ENCODE results near the gene ACSL3.

Gene ACSL3

DNA sequence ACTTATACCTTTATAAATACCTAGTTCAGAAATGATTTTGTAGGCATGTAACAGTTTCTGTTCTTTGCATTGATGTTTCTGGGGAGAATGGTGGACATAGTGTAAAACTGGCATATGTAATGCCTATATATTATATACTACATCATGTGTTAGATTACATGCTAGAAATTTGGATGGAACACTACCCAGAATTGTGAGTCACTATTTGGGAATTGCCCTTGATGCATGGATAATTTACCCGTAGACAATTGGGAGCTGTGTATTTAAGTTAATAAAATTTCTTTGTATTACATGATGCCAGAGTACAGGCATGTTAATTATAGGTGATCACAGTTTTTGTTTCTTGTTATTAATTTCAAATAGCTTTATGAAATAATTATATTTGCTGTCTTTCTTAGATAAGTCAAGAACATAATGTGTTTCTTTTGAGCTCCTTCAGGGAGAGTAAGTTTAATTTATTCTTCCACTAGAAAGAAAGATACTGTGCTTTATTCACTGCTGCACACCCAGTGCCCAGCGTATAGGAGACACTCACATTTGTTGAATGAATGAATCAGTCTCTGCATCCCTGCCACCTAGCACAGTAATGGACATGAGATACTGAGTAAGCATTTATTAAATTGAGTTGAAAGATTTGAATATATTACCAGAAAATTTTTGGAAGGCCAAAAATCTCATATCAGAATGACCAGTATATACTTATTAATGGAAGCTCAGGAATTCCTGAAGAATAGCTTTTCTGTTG, 16.9 kb downstream of the ACSL3 start:
- TF ChIP-seq ZFX (IDR thresholded peaks at IDR 0.05; ENCODE audit: borderline replicate concordance): no peak
- TF ChIP-seq, protein P1, sequence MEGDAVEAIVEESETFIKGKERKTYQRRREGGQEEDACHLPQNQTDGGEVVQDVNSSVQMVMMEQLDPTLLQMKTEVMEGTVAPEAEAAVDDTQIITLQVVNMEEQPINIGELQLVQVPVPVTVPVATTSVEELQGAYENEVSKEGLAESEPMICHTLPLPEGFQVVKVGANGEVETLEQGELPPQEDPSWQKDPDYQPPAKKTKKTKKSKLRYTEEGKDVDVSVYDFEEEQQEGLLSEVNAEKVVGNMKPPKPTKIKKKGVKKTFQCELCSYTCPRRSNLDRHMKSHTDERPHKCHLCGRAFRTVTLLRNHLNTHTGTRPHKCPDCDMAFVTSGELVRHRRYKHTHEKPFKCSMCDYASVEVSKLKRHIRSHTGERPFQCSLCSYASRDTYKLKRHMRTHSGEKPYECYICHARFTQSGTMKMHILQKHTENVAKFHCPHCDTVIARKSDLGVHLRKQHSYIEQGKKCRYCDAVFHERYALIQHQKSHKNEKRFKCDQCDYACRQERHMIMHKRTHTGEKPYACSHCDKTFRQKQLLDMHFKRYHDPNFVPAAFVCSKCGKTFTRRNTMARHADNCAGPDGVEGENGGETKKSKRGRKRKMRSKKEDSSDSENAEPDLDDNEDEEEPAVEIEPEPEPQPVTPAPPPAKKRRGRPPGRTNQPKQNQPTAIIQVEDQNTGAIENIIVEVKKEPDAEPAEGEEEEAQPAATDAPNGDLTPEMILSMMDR (IDR thresholded peaks at IDR 0.05): no peak
- no peak overlapping the region for H3K27ac ChIP-seq

DNA sequence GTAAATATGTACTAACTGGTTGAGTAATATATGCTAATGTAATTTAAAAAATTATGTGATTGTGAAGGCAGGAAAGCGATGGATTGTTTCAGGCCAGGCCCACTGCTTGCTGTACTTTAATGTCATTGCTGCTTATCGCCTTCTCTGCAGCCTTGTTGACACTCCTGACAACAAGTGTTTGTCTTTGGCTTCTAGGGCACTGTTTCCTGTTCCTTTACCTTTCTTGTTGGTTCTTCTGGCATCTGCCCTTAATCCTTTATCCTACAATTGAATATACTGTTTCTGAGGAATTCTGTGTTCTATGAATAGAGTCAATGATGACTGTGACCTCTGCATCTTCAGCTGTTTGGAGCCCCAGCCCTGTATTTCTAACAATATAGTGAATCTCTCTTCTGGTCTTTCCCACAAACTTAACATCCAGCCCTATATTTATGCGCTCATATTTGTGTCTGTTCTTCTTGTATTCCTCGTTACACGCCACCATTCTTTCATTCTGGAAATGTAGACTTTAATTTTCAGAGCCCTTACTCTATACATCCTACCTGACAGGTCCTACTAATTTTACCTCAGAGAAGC, 17.6 kb downstream of the ACSL3 start:
- no peak overlapping the region for H3K27ac ChIP-seq
- TF ChIP-seq, protein P1 (IDR thresholded peaks at IDR 0.05): no peak
- no peak for TF ChIP-seq ZFX (IDR thresholded peaks at IDR 0.05; ENCODE audit: borderline replicate concordance)

DNA sequence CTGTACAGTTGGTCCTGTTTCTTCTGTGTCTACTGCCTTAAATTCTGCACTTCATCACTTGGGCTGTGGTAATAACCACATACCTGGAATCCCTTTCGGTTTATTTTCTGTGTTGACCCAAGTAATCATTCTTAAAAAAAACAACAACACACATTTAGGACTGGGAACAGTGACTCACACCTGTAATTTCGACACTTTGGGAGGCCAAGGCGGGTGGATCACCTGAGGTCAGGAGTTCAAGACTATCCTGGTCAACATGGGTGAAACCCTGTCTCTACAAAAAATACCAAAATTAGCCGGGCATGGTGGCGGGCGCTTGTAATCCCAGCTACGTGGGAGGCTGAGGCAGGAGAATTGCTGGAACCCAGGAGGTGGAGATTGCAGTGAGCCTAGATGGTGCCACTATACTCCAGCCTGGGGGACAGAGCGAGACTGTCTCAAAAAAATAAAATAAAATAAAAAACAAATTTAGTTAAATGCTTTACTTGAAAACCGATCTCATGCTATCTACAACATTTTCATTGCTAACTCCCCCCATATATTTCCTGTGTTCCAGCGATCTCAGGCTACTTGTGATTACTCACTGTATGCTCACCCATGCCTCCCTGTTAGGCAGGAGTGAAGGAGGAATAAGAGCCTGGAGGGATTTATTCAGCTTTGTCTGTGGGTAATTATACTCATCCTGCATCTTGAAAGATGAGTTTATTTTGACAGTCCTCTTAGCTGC, 18.2 kb downstream of the ACSL3 start:
- no peak overlapping the region for H3K27ac ChIP-seq
- TF ChIP-seq, protein P1 (IDR thresholded peaks at IDR 0.05): no peak
- no peak for TF ChIP-seq ZFX (IDR thresholded peaks at IDR 0.05; ENCODE audit: borderline replicate concordance)

DNA sequence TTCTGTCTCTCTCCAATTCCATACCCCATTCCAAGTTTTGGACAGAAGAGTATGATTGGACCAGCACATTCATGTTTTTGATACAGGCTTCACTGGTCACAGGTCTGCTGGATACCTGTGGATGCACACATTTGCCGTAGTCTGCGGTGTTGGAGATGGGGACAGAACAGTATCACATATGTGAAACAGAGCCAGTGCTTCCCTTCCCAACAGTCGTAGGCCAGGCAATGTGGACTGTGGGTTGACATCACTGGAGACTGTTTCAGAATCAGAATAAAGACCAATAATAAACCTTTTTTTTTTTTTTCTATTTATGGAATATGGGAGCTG, 18.7 kb downstream of the ACSL3 start:
- H3K27ac ChIP-seq: no peak overlapping the region
- no peak for TF ChIP-seq ZFX (IDR thresholded peaks at IDR 0.05; ENCODE audit: borderline replicate concordance)
- TF ChIP-seq, protein P1 (IDR thresholded peaks at IDR 0.05): no peak

DNA sequence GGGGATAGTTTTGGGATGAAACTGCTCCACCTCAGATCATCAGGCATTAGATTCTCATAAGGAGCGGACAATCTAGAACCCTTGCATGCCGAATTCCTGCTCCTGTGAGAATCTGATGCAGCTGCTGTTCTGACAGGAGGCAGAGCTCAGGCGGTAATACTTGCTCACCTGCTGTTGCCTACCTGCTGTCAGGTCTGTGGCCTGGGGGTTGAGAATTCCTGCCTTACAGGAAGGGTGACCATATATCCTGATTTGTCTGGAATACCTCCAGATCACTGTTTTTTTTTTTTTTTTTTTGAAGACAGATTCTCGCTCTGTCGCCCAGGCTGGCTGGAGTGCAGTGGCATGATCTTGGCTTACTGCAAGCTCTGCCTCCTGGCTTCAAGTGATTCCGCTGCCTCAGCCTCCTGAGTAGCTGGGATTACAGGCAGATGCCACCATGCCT, 21.7 kb downstream of the ACSL3 start:
- H3K27ac ChIP-seq: no peak overlapping the region
- no peak for TF ChIP-seq ZFX (IDR thresholded peaks at IDR 0.05; ENCODE audit: borderline replicate concordance)
- TF ChIP-seq, protein P1 (IDR thresholded peaks at IDR 0.05): no peak

DNA sequence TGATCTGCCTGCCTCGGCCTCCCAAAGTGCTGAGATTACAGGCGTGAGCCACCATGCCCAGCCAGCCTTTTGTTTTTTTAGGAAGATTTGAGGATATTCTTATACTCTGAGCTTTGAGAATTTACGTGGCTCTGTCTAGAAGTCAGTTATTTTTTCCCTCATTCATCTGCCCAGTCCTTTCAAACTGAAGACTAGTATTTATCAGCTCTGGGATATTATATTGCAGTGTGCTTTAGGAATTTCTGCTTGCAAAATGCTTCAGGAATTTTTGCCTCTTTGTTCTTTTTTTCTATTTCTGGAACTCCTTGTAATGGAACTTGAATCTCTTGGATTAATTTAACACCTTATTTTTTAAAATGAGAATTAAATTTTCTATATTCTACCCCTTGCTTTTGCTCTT, 22.6 kb downstream of the ACSL3 start:
- TF ChIP-seq ZFX (IDR thresholded peaks at IDR 0.05; ENCODE audit: borderline replicate concordance): no peak
- TF ChIP-seq, protein P1 (IDR thresholded peaks at IDR 0.05): no peak

More for the DNA sequence above, 22.6 kb downstream of the ACSL3 start:
- H3K27ac ChIP-seq: no peak overlapping the region
